Choroid plexus epithelial cell (primary cell): ENCODE results near the gene C1orf159.
"Not testable (repeated sequence)": the region's sequence is repeated elsewhere in the genome, so short reads cannot be mapped to it uniquely, and the experiment has no call there.

Experiments used
- DNase-seq: peaks from one replicate; pipeline ENCODE4 v3.0.0-alpha.2; 2010; ENCODE audit warnings: low read depth
- H3K4me3 ChIP-seq: 2 replicates; pipeline ENCODE4 v1.5.1; 2011; ENCODE audit warnings: low read depth, mild to moderate bottlenecking, control low read depth, low read length, moderate library complexity
- TF ChIP-seq, protein P1 (sequence below): conservative IDR thresholded peaks from 2 replicates; pipeline ENCODE4 v1.5.1; 2011; ENCODE audit warnings: low read depth, mild to moderate bottlenecking, control low read depth, inconsistent platforms, low read length, moderate library complexity

The C1orf159 gene

GRCh38 chr1:1143636-1144035 lies 27.7 kb upstream of the C1orf159 start:
- DNase-seq, result no peak
- H3K4me3 ChIP-seq, result no peak overlapping the region
- TF ChIP-seq, protein P1, sequence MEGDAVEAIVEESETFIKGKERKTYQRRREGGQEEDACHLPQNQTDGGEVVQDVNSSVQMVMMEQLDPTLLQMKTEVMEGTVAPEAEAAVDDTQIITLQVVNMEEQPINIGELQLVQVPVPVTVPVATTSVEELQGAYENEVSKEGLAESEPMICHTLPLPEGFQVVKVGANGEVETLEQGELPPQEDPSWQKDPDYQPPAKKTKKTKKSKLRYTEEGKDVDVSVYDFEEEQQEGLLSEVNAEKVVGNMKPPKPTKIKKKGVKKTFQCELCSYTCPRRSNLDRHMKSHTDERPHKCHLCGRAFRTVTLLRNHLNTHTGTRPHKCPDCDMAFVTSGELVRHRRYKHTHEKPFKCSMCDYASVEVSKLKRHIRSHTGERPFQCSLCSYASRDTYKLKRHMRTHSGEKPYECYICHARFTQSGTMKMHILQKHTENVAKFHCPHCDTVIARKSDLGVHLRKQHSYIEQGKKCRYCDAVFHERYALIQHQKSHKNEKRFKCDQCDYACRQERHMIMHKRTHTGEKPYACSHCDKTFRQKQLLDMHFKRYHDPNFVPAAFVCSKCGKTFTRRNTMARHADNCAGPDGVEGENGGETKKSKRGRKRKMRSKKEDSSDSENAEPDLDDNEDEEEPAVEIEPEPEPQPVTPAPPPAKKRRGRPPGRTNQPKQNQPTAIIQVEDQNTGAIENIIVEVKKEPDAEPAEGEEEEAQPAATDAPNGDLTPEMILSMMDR, result no peak

DNA sequence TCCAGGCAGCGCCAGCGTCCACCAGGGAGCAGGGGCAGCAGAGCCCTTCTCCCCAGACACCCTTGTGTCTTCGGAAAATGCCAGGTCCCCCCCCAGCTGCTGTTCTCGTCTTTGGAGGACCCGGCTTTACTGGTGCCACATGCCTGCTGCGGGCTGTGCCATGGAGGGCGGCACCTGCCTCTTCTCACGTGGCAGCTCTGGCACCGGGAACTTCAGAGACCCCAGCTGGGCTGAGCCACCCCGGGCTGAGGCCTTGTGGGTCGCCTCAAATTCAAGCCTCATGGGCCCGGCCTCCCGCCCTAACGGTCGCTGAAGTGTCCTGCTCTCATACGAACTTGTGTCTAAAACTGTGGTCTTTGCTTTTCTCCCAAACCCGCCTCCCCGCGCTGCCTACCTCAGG lies 27.0 kb upstream of the C1orf159 start:
- TF ChIP-seq, protein P1, result no peak
- H3K4me3 ChIP-seq, result no peak overlapping the region
- DNase-seq, result no peak

DNA sequence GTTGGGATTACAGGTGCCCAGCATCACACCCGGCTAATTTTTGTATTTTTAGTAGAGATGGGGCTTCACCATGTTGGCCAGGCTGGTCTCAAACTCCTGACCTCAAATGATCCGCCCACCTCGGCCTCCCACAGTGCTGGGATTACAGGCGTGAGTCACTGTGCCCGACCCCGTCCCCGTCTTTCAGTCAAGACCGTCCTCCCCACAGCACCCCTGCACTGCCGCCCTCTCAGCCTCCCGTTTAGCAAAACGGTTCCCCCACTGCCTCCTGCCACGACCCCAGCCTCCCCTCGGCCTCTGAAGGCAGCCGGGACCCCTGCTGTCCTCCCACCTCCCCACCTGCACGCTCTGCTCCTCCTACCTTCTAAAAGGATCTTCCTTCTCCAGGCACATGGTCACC lies 26.5 kb upstream of the C1orf159 start:
- not testable (repeated sequence) for H3K4me3 ChIP-seq, DNase-seq

DNA sequence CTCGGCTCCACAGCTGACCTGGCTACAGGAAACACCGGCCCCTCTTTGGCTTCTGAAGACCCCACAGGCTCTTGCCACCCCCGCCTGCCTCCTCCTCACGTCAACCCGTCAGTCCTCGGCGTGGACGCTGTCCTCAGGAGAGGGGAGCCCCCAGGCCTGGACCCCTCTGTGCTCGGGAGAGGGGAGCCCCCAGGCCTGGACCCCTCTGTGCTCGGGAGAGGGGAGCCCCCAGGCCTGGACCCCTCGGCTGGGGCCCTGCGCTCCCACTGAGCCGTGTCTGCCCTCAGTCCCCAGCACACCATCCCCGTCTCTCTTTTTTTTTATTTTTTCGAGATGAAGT lies 26.0 kb upstream of the C1orf159 start:
- no peak overlapping the region for H3K4me3 ChIP-seq
- DNase-seq, result no peak
- TF ChIP-seq, protein P1, result no peak

- TF ChIP-seq, protein P1, result no peak
- no peak for DNase-seq
- no peak overlapping the region for H3K4me3 ChIP-seq
These were observed 25.5 kb upstream of the C1orf159 start for GRCh38 chr1:1141244-1141910.

DNA sequence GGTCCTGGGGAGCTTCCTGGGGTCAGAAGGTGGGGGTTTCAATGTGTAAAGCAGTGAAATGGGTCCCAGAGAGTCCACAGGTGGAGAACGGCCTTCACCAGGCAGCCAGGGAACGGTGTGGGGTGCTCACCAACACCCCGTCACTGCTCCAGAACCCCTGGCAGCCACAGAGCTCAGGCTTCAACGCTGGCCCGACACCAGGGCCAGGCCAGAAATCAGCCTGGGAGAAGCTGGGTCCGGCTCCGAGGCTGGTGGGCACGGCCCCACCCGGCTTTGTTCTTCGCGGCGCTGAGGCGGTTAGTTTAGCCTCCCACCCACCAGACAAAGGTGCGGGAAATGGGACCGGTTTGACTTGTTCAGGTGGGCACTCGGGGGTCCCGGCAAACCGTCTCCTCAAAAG lies 24.8 kb upstream of the C1orf159 start:
- no peak for DNase-seq
- TF ChIP-seq, protein P1, result no peak

GRCh38 chr1:1137256-1138045 lies 21.6 kb upstream of the C1orf159 start:
- H3K4me3 ChIP-seq, result no peak overlapping the region
- DNase-seq, result no peak
- TF ChIP-seq, protein P1, result no peak

More for the DNA sequence above, 24.8 kb upstream of the C1orf159 start:
- H3K4me3 ChIP-seq, result no peak overlapping the region
